HG02763 (cell line): ENCODE results near the gene MAPK8IP2.

Experiments used
- ATAC-seq: cut with Tn5 transposase; IDR thresholded peaks from one replicate; pipeline ENCODE4 v1.9.1; 2021; ENCODE audit warnings: mild to moderate bottlenecking, moderate library complexity; ENCODE audit not compliant: unreplicated experiment

The MAPK8IP2 gene

DNA sequence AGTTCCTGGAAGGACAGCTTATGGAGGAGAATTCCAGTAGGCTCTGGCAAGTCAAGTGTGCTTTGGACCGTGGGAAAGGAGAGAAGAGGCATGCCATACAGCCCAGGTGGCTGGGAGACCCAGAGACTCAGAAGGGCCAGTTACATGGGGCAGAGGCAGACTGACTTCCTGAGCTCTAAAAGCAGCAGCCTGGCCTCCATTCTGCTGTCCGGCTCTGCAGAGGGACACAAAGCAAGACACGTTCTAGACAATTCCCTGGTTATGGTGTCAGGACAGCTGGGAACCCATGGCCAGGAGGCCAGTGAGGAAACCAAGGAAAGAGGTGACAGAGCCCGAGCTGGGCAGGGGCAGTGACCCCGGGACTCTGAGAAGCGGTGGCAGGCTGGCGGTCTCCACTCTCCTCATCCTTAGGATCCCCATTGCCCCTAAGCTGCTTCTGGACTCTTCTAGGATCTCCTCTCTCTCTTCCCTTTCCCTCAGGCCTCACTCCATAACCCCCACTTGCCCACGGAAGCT, 25.1 kb upstream of the MAPK8IP2 start:
- ATAC-seq, result no peak

DNA sequence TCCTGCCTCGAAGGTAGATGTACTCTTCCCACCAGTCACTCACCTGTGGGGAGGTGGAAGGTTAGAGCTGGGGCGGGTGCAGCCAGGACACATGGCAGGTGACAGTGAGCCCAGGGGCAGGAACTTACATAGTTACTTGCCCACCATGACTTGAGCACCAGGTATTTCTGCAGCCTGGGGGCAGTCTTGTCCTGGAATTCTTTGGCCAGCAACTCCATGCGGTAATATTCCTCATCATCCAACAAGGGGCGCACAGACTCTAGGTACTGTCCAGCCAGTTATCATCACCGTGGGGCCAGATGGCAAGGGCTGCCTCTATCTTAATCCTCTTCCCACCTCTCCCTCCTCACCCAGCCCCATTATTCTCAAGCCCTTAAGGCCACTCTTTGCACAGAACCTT, 24.5 kb upstream of the MAPK8IP2 start:
- ATAC-seq, result no peak

DNA sequence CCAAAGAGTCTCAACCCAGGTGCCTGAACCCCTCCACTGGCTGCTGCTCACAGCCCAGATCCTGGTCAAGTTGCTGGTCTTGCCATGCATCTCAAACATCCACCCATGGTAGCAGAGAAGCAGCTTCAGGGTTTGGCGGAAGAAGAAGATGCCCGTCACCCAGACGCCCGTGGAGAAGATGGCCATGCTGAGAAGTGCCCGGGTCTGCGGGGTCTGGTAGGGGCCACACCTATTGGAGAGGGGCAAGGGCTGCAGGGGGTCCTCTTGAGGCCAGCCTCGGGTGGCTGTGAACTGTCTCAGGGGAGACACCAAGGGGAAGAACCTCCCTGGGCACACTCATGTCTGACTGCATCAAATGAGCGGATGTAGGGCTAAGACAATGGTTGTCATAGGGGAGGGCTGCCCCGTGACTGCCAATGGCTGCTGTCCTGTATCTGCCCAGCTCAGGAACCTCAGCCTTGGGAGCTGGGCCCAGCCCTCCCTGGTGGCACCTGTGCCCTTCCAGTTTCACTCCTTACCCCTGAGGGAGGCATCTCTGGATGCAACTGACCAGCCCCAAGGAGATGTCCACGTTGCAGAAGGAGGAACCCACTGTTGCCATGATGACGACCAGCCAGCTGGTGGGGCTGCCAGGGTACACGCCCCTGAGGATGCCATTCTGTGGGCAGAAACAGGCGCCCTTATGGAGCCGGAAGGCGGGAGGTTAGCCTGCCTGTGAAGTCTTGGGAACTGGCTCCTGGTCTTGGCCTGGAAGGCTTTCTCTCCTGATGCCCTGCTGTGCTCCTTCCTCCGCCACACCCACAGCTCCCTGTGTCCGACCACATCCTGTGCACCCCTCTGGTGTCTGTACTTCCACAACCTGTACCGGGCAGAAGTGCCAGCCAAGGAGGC, 23.5 kb upstream of the MAPK8IP2 start:
- ATAC-seq, result no peak

DNA sequence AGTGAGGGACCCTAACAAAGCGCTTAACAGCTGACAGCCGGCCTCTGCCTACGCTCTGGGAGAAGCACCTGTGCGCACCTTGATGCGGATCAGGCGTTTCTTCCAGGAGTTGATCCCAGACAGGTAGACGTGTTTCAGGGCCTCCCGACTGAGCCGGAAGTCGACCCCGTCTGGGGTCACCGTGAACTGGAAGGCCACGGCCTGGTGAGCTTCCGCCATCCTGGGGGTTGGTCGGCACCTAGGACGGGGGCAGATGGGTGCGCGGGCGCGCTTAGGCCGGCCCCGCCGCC, 23.0 kb upstream of the MAPK8IP2 start:
- no peak for ATAC-seq

- no peak for ATAC-seq
Measured at GRCh38 chr22:50577987-50578775, 22.4 kb upstream of the MAPK8IP2 start, which contains the start of gene CPT1B. Gene CPT1B, minus strand, starts transcription at chr22:50578427. Its CDS starts 512 bp downstream, at chr22:50577915.

DNA sequence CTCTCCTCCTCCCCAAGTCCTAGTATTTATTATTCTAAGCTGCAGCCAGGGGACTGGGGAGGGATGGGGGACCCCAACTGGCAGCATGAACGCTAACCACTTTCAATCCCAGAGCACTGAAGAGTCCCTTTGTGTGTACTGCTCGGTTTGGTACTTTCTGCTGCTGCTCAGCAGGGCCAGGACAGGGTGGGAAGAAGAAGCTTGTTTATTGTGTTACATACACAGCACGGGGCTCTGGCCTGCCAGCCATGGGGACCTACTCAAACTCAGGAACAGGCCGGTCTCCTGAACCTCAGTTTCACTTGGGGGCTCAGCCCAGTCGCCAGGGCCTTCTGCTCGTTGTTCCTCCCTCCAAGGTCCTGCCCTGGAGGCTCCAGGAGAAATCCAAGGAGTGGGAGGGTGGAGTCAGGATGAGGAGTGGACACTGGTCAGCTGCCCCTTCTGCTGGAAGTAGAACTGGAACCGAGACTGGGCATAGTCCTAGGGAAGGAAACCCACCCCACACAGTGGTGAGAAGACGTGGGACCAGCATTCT, 21.8 kb upstream of the MAPK8IP2 start:
- ATAC-seq, result no peak

GRCh38 chr22:50579752-50580151, 20.8 kb upstream of the MAPK8IP2 start:
- ATAC-seq, result no peak

- no peak for ATAC-seq
Measured at GRCh38 chr22:50581031-50581949, 19.3 kb upstream of the MAPK8IP2 start.

DNA sequence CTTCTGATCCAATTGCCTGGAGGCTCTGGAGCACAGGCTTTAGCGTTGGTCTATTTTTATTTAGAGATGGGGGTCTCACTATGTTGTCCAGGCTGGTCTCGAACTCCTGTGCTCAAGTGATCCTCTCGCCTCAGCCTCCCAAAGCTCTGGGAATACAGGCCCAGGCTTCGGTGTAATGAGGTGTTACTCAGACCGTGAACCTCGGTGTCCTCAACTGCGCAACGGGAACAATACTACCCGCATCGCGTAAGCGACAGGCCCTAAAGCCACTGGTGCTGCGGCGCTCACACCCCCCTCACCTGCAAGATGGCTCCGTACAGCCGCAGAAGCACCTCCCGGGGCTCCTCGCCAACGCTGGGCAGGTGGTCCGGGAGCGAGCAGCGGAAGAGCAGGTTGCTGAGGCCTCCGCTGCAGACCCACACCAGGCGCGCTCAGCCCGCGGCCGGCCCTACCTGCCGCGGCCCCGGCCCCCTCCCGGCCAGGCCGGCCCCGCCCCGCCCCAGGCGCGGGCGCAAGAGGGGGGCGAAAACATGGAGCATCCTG, 18.6 kb upstream of the MAPK8IP2 start:
- no peak for ATAC-seq

GRCh38 chr22:50582493-50583293, 17.9 kb upstream of the MAPK8IP2 start, which contains the start of gene CHKB:
Gene CHKB, minus strand, starts transcription at chr22:50582849. Its CDS starts 68 bp downstream, at chr22:50582781.
- ATAC-seq, result peak; percentile 92

DNA sequence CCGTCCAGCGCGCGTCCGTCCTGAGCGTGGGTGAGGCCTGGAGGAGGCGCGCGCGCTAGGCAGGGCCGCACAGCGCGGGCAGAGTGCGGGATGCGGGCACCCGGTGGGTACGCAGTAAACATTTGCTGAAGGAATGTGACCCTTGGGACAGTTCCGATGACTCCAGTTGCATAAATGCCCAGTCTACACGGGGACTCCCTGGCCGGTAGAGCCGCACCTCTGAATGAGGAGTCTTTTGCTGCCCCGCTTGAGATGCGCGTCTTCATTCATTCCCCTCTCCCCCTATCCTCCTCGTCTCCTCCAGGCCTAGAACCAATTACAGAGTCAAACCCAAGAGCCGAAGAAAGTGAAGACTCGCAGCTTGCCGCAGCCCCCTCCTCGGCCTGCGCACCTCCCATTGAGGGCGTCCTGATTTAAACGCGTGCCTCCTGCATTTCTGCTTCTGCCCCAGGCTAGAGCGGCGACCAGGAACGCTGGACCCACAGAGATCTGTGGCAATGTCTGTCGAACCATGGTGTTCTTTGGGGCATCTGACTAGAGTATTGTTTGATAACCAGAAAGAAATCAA, 17.2 kb upstream of the MAPK8IP2 start:
- ATAC-seq, result peak; percentile 17

DNA sequence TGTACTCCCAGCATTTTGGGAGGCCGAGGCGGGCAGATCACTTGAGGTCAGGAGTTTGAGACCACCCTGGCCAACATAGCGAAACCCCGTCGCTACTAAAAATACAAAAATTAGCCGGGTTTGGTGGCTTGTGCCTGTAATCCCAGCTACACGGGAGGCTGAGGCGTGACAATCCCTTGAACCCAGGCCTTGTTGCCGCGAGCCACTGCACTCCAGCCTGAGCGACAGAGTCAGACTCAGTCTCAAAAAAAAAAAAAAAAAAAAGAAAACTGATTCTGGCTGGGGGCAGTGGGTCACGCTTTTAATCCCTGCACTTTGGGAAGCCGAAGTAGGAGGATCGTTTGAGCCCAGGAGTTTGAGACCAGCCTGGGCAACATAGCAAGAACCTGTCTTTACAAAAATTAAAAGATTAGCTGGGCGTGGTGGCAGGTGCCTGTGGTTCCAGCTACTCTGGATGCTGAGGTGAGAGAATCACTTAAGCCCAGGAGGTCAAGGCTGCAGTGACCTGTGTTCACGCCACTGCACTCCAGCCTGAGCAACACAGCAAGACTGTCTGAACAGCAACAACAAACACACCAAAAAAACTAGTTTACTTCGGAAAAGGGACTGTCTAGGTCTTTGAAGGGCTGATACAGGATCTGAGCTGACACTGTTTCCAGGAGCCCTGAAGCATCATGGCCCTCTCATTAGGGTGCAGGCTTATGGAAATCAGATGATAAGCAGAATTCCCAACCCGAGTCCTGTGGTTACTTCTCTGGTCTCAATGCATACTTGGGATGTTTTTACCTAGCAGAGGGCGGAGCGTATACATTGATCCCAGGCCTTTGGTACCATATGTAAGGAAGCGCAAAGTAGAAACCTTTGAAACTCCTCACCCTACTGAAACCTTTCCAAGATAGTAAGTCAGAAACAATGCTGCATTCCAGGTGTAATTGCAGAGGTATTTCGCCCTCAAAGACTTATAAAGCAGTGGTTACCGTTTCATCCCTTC, 16.2 kb upstream of the MAPK8IP2 start:
- ATAC-seq, result no peak

DNA sequence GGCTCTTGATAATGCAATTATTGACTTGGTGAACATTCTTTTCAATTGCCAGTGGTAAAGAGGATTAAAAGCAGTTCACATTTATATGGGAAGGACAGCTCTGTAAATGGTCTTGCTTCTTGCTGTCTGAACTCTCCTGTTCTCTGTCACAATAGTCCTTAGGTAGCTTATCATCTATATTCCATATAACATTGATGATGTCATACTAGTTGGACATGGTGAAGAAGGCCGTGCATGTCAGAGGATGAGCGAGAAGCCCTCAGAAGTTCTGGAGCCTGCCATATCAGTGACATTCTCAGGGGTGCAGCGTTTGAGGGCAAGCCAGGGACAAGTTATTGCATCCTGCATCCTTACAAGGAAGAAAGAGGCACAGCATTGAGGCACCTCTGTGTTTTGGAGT, 15.4 kb upstream of the MAPK8IP2 start:
- ATAC-seq, result no peak

DNA sequence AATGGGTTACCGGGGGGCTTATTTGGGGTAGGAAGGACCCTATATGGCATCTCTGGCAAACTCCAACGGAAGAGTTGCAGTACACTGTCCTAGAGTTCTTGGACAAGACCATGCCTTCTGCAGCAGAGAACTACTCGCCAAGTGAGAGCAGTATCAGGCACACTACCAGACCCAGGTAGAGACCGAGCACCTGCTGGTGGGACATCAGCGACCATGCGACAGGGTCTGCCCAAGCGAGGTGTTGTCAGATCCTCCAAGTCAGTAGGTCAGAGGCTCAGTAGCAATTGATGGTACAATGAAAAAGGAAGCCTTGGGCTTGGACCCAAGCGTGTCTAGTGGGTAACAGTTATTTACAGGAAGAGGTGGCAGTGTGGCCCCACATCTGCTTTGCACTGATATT, 14.8 kb upstream of the MAPK8IP2 start:
- ATAC-seq, result no peak

DNA sequence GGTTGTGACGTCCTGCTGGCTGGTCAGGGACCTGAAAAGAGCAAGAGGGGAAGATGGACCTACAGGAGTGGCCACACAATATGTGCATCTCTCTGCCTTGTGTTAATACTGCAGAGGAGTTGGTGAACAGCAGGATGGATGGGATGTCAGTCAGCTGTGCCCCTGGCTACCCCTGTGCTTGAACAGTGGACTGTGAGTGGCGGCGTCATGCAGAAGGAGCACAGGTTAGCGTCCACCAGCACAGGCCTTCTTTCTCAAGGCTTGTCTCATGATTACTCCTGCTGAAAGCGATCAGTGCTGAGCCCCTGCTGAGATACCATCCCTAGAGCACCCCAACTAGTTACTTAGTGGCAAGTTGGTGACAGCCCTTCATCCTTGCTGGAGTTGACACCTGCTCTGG, 14.2 kb upstream of the MAPK8IP2 start:
- no peak for ATAC-seq

GRCh38 chr22:50587407-50587806, 13.2 kb upstream of the MAPK8IP2 start:
- ATAC-seq, result no peak

- ATAC-seq, result no peak
Measured at GRCh38 chr22:50595189-50595588, 5.4 kb upstream of the MAPK8IP2 start.

DNA sequence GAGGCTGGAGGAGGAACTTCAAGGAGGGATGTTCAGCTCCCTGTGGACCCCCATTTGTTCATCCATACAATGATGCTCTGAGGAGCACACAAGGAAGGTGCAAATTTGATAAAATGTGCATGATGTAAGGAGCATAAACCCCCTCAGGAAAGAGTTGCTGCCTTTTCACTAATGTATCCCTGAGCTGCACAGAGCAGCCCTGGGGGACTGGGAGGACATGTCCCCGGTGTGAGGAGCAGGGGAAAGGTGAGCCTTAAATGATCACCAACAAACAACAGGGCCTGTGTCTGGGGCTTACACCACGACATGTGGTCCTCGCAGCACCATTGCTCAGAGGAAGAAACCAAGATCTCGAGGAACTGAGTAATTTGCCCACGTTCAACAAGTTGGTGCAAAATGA, 3.5 kb upstream of the MAPK8IP2 start:
- ATAC-seq, result no peak
